GM23338 (cell line): ENCODE results near the gene ASB15. TPM values are rescaled to one million over a fixed set of nuclear protein-coding genes. Genes with fewer than 3 reads are reported as not detected.
A peak's percentile ranks its signal among the peaks of the same experiment; 100 is the strongest.

ENCODE experiments used
- ATAC-seq: fragments of 200-7000 bp; cut with Tn5 transposase; 3 replicates; pipeline ENCODE4 v1.9.1; 2020
- DNase-seq: peaks from one replicate; pipeline ENCODE4 v3.0.0-alpha.2; 2015; ENCODE audit warnings: low spot score
- H2AFZ ChIP-seq: fragments of 200-600 bp; sonication (generic); 2 replicates; pipeline ENCODE4 v1.8.0; 2016; ENCODE audit warnings: antibody characterized with exemption, mild to moderate bottlenecking, moderate library complexity
- H3F3A ChIP-seq: fragments of 200-600 bp; sonication (generic); replicated peaks from 2 replicates; pipeline ENCODE4 v1.8.0; 2017; ENCODE audit warnings: antibody characterized with exemption, mixed run types, low read depth
- H3K27ac ChIP-seq: fragments of 200-600 bp; sonication (generic); 2 replicates; pipeline ENCODE4 v1.6.1; 2016; ENCODE audit warnings: low read depth
- H3K27me3 ChIP-seq: fragments of 200-600 bp; sonication (generic); 2 replicates; pipeline ENCODE4 v1.8.0; 2016; ENCODE audit warnings: mild to moderate bottlenecking, mixed run types, moderate library complexity; ENCODE audit not compliant: insufficient read depth
- H3K36me3 ChIP-seq: fragments of 200-600 bp; sonication (generic); 2 replicates; pipeline ENCODE4 v1.8.0; 2016; ENCODE audit warnings: mild to moderate bottlenecking; ENCODE audit not compliant: insufficient read depth
- H3K4me1 ChIP-seq: fragments of 200-600 bp; sonication (generic); 2 replicates; pipeline ENCODE4 v1.8.0; 2016; ENCODE audit warnings: mild to moderate bottlenecking, moderate library complexity; ENCODE audit not compliant: insufficient read depth
- H3K4me2 ChIP-seq: fragments of 200-600 bp; sonication (generic); 2 replicates; pipeline ENCODE4 v1.7.1; 2017; ENCODE audit warnings: mixed run types
- H3K4me3 ChIP-seq: fragments of 200-600 bp; sonication (generic); 2 replicates; pipeline ENCODE4 v1.6.1; 2016; ENCODE audit warnings: mixed run types
- H3K79me2 ChIP-seq: fragments of 200-600 bp; sonication (generic); replicated peaks from 2 replicates; pipeline ENCODE4 v1.8.0; 2017; ENCODE audit warnings: mild to moderate bottlenecking; ENCODE audit not compliant: insufficient read depth
- H3K9me2 ChIP-seq: fragments of 200-600 bp; sonication (generic); 2 replicates; pipeline ENCODE4 v1.8.0; 2017; ENCODE audit not compliant: insufficient read depth
- H4K20me1 ChIP-seq: fragments of 200-600 bp; sonication (generic); replicated peaks from 2 replicates; pipeline ENCODE4 v1.8.0; 2017; ENCODE audit warnings: mild to moderate bottlenecking; ENCODE audit not compliant: insufficient read depth
- H3K27ac Mint-ChIP-seq: 2 replicates; pipeline ENCODE4 v1.8.0; 2020; ENCODE audit warnings: inconsistent platforms, mild to moderate bottlenecking, moderate library complexity, mixed read lengths
- H3K27me3 Mint-ChIP-seq: 3 replicates; pipeline ENCODE4 v1.8.0; 2022; ENCODE audit warnings: low read depth, mild to moderate bottlenecking, moderate library complexity, mixed read lengths, inconsistent platforms; ENCODE audit not compliant: insufficient read depth, poor library complexity
- H3K36me3 Mint-ChIP-seq: 3 replicates; pipeline ENCODE4 v1.8.0; 2021; ENCODE audit warnings: low read depth, mild to moderate bottlenecking, inconsistent platforms, moderate library complexity, mixed read lengths
- H3K4me1 Mint-ChIP-seq: 3 replicates; pipeline ENCODE4 v1.8.0; 2020; ENCODE audit warnings: mild to moderate bottlenecking, inconsistent platforms, mixed read lengths
- H3K4me3 Mint-ChIP-seq: 3 replicates; pipeline ENCODE4 v1.8.0; 2021; ENCODE audit warnings: moderate library complexity, mild to moderate bottlenecking, inconsistent platforms, mixed read lengths
- H3K9me3 Mint-ChIP-seq: 3 replicates; pipeline ENCODE4 v1.8.0; 2020; ENCODE audit warnings: moderate library complexity, mild to moderate bottlenecking, inconsistent platforms, mixed read lengths
- CREB1 ChIP-seq: fragments of 250-450 bp; sonication (Bioruptor Pico); IDR thresholded peaks from 2 replicates; pipeline ENCODE4 v1.5.0; 2020; ENCODE audit warnings: low read depth, mild to moderate bottlenecking, moderate library complexity
- EZH2 ChIP-seq: fragments of 200-600 bp; sonication (generic); IDR thresholded peaks from one replicate; pipeline ENCODE4 v1.8.0; 2017; ENCODE audit warnings: antibody characterized with exemption, mild to moderate bottlenecking, low read depth; ENCODE audit not compliant: unreplicated experiment
- EZH2phosphoT487 ChIP-seq: fragments of 200-600 bp; sonication (generic); IDR thresholded peaks from one replicate; pipeline ENCODE4 v1.8.1; 2018; ENCODE audit warnings: antibody characterized with exemption; ENCODE audit not compliant: unreplicated experiment
- NANOG ChIP-seq: IDR thresholded peaks from 2 replicates; pipeline ENCODE4 v1.6.1; 2016; ENCODE audit warnings: antibody characterized with exemption, borderline replicate concordance
- POLR2AphosphoS5 ChIP-seq: IDR thresholded peaks from 2 replicates; pipeline ENCODE4 v1.6.1; 2016; ENCODE audit warnings: antibody characterized with exemption, low read depth
- STAT1 ChIP-seq: IDR thresholded peaks from one replicate; pipeline ENCODE4 v1.6.1; 2016; ENCODE audit warnings: antibody characterized with exemption; ENCODE audit not compliant: unreplicated experiment
- polyA plus RNA-seq: library from polyadenylated mRNA; unstranded; fragments of >200 nt; fragmentation: Nextera tagmentation; extraction: Ambion mirVana; gene quantifications from 2 replicates; pipeline ENCODE4 v1.2.1, GENCODE V29; 2016
- total RNA-seq: library from RNA; depleted of rRNA; stranded (reverse); fragments of >200 nt; shearing (Covaris generic); gene quantifications from 2 replicates; pipeline ENCODE4 v1.2.3, GENCODE V29; 2014
- TF ChIP-seq, protein P1 (sequence below): IDR thresholded peaks from 2 replicates; pipeline ENCODE4 v1.6.1; 2016; ENCODE audit warnings: antibody characterized with exemption
- TF ChIP-seq, protein P2 (sequence below): IDR thresholded peaks from one replicate; pipeline ENCODE4 v1.6.1; 2018; ENCODE audit warnings: antibody characterized with exemption; ENCODE audit not compliant: unreplicated experiment
- TF ChIP-seq, protein P3 (sequence below): fragments of 250-450 bp; sonication (Bioruptor Pico); IDR thresholded peaks from 2 replicates; pipeline ENCODE4 v1.5.0; 2020; ENCODE audit warnings: mild to moderate bottlenecking, moderate library complexity

ASB15 gene
- total and polyA plus RNA-seq, 2 experiments from 2014 or later = not detected

DNA sequence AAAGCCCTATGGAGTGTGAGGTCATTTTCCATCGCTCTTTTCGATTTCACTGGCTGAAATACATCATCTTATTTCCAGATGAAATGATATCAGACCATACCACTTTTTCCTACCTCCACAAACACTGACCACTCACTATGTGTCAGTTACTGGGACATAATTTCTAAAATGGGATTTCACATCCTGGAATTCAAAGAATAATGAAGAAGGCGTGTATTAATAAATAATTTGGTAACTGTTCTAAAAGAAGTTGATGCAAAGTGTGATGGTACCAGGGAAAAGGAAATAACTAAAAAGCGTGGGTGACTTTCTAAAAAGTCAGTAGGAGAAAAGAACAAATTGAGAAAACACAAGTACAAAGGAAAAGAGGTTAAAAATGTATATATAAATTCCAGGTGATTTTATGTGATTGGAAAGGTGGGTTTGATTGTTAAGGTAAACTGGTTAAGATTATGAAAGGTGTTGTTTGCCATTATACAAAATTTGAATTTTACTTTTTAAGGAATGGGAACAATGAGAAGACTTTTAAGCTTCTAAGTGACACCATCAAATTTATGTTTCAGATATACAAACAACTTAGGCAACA, 43.2 kb upstream of the ASB15 start:
- DNase-seq = no peak
- no peaks in the 10 kb centered on the region for H4K20me1 ChIP-seq
- no peaks in the 10 kb centered on the region for H3F3A ChIP-seq
- H3K36me3 Mint-ChIP-seq = 0 out of 3 replicates have a peak, but pooled peaks cover 2% of the 10 kb centered on the region
- no peaks in the 10 kb centered on the region for H3K27me3 Mint-ChIP-seq
- peaks cover 4% of the 10 kb centered on the region for H3K36me3 ChIP-seq
- no peak for ATAC-seq
- peak overlapping the region; percentile 70 for H3K4me2 ChIP-seq
- peak overlapping the region; percentile 73 for H3K27ac ChIP-seq
- H3K27ac Mint-ChIP-seq = no peak overlapping the region
- no peaks in the 10 kb centered on the region for H3K9me3 Mint-ChIP-seq
- H3K4me1 Mint-ChIP-seq = no peaks in the 10 kb centered on the region; the same call in 1 of the 3 replicates
- no peak overlapping the region for H3K4me3 Mint-ChIP-seq
- TF ChIP-seq STAT1 = no peak
- no peak for TF ChIP-seq NANOG
- H3K79me2 ChIP-seq = peaks cover 38% of the 10 kb centered on the region
- H3K9me2 ChIP-seq = no peaks in the 10 kb centered on the region
- no peaks in the 10 kb centered on the region for H3K27me3 ChIP-seq
- peak overlapping the region; percentile 70 for H2AFZ ChIP-seq
- H3K4me1 ChIP-seq = peaks cover 10% of the 10 kb centered on the region; the same call in 1 of the 2 replicates
- H3K4me3 ChIP-seq = peak overlapping the region; percentile 76

DNA sequence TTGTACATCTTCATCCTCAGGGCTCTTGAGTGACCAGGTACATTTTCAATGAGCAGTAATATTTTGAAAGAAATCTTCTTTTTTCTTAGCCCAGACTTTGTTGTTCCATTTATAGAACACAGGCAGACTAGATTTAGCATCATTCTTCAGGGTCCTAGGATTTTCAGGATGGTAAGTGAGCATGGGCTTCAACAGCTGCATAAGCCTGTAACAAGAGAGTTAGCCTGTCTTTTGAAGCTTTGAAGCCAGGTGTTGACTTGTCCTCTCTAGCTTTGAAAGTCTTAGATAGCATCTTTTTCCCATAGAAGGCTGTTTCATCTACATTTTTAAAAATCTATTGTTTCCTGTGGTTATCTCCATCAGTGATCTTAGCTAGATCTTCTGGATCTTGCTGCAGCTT, 39.5 kb upstream of the ASB15 start:
- H3K27me3 Mint-ChIP-seq = no peaks in the 10 kb centered on the region
- H3K4me3 ChIP-seq = no peak overlapping the region
- no peaks in the 10 kb centered on the region for H4K20me1 ChIP-seq
- H3K4me2 ChIP-seq = no peak overlapping the region
- H3K4me1 Mint-ChIP-seq = no peaks in the 10 kb centered on the region; the same call in 1 of the 3 replicates
- no peaks in the 10 kb centered on the region for H3K36me3 Mint-ChIP-seq
- no peaks in the 10 kb centered on the region for H3K9me2 ChIP-seq
- H3F3A ChIP-seq = no peaks in the 10 kb centered on the region
- H3K36me3 ChIP-seq = no peaks in the 10 kb centered on the region
- no peak overlapping the region for H3K27ac Mint-ChIP-seq
- H3K27me3 ChIP-seq = no peaks in the 10 kb centered on the region
- DNase-seq = no peak
- ATAC-seq = no peak
- H3K4me1 ChIP-seq = peaks cover 3% of the 10 kb centered on the region; the same call in 1 of the 2 replicates
- H3K79me2 ChIP-seq = peaks cover 3% of the 10 kb centered on the region
- no peak overlapping the region for H3K4me3 Mint-ChIP-seq
- no peak overlapping the region for H3K27ac ChIP-seq
- no peaks in the 10 kb centered on the region for H3K9me3 Mint-ChIP-seq
- H2AFZ ChIP-seq = peak overlapping the region; percentile 44; the same call in 1 of the 2 replicates
- no peak for TF ChIP-seq NANOG
- TF ChIP-seq, protein P1, sequence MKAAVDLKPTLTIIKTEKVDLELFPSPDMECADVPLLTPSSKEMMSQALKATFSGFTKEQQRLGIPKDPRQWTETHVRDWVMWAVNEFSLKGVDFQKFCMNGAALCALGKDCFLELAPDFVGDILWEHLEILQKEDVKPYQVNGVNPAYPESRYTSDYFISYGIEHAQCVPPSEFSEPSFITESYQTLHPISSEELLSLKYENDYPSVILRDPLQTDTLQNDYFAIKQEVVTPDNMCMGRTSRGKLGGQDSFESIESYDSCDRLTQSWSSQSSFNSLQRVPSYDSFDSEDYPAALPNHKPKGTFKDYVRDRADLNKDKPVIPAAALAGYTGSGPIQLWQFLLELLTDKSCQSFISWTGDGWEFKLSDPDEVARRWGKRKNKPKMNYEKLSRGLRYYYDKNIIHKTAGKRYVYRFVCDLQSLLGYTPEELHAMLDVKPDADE = no peak
- TF ChIP-seq POLR2AphosphoS5 = no peak
- TF ChIP-seq CREB1 (CRISPR knock-in tag) = no peak
- TF ChIP-seq, protein P2, sequence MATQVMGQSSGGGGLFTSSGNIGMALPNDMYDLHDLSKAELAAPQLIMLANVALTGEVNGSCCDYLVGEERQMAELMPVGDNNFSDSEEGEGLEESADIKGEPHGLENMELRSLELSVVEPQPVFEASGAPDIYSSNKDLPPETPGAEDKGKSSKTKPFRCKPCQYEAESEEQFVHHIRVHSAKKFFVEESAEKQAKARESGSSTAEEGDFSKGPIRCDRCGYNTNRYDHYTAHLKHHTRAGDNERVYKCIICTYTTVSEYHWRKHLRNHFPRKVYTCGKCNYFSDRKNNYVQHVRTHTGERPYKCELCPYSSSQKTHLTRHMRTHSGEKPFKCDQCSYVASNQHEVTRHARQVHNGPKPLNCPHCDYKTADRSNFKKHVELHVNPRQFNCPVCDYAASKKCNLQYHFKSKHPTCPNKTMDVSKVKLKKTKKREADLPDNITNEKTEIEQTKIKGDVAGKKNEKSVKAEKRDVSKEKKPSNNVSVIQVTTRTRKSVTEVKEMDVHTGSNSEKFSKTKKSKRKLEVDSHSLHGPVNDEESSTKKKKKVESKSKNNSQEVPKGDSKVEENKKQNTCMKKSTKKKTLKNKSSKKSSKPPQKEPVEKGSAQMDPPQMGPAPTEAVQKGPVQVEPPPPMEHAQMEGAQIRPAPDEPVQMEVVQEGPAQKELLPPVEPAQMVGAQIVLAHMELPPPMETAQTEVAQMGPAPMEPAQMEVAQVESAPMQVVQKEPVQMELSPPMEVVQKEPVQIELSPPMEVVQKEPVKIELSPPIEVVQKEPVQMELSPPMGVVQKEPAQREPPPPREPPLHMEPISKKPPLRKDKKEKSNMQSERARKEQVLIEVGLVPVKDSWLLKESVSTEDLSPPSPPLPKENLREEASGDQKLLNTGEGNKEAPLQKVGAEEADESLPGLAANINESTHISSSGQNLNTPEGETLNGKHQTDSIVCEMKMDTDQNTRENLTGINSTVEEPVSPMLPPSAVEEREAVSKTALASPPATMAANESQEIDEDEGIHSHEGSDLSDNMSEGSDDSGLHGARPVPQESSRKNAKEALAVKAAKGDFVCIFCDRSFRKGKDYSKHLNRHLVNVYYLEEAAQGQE = no peak
- TF ChIP-seq, protein P3, sequence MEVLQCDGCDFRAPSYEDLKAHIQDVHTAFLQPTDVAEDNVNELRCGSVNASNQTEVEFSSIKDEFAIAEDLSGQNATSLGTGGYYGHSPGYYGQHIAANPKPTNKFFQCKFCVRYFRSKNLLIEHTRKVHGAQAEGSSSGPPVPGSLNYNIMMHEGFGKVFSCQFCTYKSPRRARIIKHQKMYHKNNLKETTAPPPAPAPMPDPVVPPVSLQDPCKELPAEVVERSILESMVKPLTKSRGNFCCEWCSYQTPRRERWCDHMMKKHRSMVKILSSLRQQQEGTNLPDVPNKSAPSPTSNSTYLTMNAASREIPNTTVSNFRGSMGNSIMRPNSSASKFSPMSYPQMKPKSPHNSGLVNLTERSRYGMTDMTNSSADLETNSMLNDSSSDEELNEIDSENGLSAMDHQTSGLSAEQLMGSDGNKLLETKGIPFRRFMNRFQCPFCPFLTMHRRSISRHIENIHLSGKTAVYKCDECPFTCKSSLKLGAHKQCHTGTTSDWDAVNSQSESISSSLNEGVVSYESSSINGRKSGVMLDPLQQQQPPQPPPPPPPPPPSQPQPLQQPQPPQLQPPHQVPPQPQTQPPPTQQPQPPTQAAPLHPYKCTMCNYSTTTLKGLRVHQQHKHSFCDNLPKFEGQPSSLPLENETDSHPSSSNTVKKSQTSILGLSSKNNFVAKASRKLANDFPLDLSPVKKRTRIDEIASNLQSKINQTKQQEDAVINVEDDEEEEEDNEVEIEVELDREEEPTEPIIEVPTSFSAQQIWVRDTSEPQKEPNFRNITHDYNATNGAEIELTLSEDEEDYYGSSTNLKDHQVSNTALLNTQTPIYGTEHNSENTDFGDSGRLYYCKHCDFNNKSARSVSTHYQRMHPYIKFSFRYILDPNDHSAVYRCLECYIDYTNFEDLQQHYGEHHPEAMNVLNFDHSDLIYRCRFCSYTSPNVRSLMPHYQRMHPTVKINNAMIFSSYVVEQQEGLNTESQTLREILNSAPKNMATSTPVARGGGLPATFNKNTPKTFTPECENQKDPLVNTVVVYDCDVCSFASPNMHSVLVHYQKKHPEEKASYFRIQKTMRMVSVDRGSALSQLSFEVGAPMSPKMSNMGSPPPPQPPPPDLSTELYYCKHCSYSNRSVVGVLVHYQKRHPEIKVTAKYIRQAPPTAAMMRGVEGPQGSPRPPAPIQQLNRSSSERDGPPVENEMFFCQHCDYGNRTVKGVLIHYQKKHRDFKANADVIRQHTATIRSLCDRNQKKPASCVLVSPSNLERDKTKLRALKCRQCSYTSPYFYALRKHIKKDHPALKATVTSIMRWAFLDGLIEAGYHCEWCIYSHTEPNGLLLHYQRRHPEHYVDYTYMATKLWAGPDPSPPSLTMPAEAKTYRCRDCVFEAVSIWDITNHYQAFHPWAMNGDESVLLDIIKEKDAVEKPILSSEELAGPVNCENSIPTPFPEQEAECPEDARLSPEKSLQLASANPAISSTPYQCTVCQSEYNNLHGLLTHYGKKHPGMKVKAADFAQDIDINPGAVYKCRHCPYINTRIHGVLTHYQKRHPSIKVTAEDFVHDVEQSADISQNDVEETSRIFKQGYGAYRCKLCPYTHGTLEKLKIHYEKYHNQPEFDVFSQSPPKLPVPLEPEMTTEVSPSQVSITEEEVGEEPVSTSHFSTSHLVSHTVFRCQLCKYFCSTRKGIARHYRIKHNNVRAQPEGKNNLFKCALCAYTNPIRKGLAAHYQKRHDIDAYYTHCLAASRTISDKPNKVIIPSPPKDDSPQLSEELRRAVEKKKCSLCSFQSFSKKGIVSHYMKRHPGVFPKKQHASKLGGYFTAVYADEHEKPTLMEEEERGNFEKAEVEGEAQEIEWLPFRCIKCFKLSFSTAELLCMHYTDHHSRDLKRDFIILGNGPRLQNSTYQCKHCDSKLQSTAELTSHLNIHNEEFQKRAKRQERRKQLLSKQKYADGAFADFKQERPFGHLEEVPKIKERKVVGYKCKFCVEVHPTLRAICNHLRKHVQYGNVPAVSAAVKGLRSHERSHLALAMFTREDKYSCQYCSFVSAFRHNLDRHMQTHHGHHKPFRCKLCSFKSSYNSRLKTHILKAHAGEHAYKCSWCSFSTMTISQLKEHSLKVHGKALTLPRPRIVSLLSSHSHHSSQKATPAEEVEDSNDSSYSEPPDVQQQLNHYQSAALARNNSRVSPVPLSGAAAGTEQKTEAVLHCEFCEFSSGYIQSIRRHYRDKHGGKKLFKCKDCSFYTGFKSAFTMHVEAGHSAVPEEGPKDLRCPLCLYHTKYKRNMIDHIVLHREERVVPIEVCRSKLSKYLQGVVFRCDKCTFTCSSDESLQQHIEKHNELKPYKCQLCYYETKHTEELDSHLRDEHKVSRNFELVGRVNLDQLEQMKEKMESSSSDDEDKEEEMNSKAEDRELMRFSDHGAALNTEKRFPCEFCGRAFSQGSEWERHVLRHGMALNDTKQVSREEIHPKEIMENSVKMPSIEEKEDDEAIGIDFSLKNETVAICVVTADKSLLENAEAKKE (CRISPR knock-in tag) = no peak
- no peak for TF ChIP-seq STAT1
- TF ChIP-seq EZH2phosphoT487 = no peak
- TF ChIP-seq EZH2 = no peak
